NK-92 (cell line): ENCODE measurements around the gene WWOX.
"Not testable (repeated sequence)": the region's sequence is repeated elsewhere in the genome, so short reads cannot be mapped to it uniquely, and the experiment has no call there.

Source experiments
- DNase-seq: peaks from one replicate; lab custom pipeline; 2025; ENCODE audit not compliant: unreplicated experiment; lab: John Stamatoyannopoulos, UW

Gene WWOX

DNA sequence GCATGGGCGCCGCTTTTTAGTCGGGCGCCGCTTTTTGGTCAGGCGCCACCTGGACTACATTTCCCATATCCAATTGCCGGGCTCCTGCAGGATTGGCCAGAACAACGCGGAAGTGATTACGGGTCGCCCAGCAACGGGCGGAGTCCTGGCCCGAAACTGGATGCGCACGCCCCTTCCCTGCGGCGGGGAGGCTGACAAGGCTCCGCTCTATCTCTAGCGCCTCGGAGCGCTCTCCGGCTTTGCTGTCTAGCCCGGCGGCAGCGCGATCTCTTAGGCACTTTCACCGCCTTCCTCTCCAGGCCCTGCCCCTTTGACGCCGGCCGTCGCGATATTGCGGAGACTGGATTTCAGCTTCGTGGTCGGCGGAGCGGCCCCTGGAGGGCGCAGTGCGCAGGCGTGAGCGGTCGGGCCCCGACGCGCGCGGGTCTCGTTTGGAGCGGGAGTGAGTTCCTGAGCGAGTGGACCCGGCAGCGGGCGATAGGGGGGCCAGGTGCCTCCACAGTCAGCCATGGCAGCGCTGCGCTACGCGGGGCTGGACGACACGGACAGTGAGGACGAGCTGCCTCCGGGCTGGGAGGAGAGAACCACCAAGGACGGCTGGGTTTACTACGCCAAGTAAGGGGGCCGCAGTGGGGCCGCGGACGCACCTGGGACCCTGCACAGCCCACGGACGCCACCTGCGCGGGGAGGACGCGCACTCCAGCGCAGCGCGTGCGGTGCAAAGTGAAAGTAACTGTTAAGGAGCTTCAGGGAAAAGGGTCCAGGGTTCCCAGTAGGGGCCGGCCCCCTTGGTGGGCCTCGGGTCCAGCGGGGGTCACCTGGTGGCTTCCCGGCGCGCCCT is at the start of gene WWOX:
Gene WWOX, plus strand, starts transcription at position 384 of the 841 bp plus-strand sequence.
- peak; percentile 80 for DNase-seq

- DNase-seq: no peak
These were observed 48.6 kb upstream of the WWOX start for GRCh38 chr16:78050734-78051400.

DNA sequence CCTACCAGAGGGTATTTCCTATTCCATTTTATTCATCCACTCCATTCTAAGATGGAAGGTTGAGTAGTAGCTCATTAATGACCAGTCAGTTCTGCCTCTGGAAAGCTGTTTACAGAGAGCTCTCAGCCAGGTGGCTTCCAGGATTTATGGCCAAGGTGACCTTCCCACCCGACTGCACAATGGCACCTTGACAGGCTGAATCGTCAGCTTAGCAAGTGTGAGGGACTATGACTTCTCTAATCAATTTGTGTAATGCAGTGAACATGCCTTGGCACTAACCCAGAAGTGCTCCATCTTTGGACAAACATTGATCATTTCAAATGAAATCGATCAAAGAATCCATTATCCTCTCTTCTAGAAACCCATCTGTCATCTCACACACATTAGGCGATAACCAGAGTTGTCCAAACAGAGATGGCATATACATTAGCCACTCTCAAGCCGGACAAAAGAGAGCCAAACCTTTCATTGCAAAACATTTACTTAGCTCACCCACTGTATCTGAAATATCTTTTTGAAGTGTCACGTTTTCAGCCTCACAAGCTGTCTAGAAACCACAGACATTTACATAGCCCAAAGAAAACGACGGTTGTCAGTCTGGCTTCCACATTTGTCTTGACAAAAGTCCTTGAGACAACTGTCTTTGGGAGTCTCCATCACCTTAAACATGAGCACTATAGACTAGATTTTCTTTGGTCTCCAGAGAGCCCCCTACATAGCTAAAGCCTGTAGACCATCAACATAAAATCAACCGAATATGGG is 41.5 kb upstream of the WWOX start:
- DNase-seq: no peak

DNA sequence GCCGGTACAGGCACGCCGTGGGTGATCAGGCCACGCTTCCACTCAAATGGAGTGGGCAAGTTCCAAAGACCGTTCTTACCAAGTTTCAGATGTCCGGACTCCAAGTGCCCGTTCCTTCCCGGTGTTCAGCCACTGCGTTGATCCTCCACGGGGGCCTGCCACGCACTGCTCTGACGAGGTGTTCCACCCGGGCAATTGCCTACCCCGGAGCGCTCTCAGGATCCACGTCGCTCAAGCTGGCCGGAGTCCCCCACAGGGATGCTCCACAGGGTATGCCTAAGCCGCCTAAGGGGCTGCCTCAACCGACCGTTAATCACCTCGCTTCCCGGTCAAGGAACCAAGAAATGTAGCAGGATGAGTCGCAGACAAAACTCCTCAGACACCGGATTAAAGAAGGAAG is 39.6 kb upstream of the WWOX start:
- DNase-seq: not testable (repeated sequence)

DNA sequence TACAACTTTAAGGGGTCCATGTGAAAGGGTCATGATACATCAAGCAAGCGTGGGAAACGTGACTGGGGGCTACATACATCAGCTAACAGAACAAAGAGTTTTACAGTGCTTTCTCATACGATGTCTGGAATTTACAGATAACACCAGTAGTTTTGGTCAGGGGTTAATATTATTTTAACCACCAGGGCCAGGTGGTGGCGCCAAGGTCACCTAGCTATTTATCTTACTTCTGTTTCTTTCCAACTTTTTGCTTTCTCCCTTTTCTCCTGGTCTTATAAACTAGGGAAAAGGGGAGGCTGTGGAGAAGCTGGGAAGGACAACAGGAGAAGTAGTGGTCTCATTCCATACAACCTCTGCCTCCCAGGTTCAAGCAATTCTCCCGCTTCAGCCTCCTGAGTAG is 39.2 kb upstream of the WWOX start:
- DNase-seq: no peak

DNA sequence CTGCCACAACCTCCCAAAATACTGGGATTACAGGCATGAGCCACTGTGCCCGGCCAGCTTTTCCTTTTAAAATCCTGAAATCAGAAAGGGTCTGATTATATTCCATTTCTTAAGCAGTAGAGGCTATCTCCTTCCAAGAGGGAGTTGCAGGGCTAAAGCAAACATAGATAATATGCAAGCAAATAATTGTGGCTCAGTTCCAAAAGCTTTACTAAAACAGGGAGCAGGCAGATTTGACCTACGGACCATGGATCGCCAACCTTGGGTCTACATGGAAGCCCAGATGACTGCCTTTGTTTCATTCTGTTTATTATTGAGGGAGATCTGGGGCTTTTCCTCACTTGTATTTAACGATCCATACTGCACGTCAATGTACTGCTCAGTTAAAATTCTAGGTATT is 38.6 kb upstream of the WWOX start:
- DNase-seq: no peak

- DNase-seq: no peak
These were observed 34.1 kb upstream of the WWOX start for GRCh38 chr16:78065319-78065718.

- DNase-seq: no peak
These were observed 29.5 kb upstream of the WWOX start for GRCh38 chr16:78069913-78070312.

- no peak for DNase-seq
These were observed 27.2 kb upstream of the WWOX start for GRCh38 chr16:78072275-78072674.

- no peak for DNase-seq
These were observed 23.7 kb upstream of the WWOX start for GRCh38 chr16:78075800-78076199.

GRCh38 chr16:78081341-78081740 is 18.1 kb upstream of the WWOX start:
- no peak for DNase-seq

DNA sequence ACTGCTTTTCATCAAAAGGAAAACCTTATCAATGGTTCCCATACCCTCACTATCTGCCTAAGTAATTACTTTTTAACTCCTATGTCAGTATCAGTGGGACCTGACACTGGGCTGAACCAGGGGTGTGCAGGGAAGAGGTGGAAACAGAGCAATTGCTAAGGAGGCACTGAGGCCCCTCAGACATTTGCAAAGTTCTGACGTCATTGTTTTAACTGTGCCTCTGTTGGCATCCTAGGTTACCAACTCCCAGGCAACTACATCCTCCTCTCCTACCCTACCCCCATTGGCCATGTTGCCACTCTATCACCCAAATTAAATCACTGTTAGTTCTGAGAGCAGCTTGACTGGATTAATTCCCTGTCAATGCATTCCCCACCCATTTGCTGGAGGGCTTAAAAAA is 8.0 kb upstream of the WWOX start:
- DNase-seq: no peak

GRCh38 chr16:78092758-78093157 is 6.7 kb upstream of the WWOX start:
- no peak for DNase-seq

- DNase-seq: no peak
These were observed 5.3 kb upstream of the WWOX start for GRCh38 chr16:78094166-78094565.

DNA sequence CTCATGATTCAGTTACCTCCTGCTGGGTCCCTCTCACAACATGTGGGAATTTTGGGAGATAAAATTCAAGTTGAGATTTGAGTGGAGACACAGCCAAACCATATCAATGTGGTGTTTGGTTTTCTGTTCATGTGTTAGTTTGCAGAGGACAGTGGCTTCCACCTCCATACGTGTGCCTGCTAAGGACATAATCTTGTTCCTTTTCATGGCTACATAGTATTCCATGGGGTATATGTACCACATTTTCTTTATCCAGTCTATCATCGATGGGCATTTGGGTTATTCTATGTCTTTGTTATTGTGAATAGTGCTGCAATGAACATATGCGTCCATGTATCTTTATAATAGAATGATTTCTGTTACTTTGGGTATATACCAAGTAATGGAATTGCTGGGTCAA is 4.5 kb upstream of the WWOX start:
- DNase-seq: no peak

DNA sequence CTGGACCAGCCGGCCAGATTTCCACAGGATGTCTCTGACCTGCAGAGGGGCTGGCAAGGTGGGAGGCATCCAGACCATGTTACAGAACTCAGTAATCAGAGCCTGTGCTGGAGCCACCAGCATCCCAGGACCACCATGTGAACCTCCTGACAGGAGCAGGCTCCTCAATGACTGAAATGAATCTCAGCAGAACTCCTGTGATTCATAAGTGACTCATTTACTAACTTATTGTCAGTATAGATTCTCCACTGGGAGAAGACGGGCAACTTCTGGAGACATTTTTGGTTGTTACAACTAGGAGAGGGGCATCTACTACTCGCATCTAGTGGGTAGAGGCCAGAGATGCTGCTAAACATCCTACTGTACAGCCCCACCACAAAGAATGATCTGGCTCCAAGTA is 3.1 kb upstream of the WWOX start:
- DNase-seq: no peak

DNA sequence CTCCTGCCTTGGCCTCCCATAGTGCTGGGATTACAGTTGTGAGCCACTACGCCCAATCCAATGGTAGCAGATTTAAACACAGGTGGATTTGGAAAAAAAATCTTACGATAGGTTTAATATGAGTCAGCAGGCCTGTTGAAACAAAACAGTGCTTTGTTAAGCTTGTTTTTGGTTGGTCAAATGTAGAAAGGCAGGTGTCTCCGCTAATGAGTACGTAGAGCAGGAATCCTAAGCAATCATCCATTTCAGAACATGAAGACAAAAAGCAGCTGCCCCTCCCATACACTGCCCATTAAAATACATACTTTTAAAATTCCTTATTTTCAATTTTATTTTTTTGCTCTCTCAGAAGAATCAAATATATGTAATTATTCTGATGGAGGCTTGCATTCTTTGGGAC is 1.9 kb upstream of the WWOX start:
- no peak for DNase-seq

GRCh38 chr16:78098087-78098486 is 1.4 kb upstream of the WWOX start:
- no peak for DNase-seq

DNA sequence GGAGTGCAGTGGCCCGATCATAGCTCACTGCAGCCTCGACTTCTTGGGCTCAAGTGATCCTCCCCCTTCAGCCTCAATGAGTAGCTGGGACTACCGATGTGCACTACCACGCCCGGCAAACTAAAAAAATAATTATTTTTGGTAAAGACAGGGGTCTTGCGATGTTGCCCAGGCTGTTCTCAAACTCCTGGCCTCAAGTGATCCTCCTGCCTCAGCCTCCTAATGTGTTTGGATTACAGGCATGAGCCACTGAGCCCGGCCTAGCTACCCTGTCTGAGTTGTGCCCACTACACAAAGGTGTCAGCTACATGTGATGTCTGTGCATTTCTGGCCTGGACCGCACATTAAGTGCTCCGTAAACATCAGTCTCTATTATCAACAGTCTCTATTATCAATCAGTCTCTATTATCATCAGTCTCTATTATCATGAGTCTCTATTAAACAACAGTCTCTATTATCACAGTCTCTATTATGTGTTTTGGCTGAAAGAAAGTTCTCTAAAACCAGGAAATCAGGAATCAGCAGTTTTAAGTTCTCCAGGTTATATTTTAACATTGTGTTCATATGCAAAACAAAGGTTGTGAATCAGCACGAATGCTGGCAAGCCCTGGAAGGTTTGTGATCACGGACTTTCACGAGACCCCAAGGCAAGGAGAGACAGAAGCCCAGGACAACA is 721 bp upstream of the WWOX start:
- DNase-seq: no peak

DNA sequence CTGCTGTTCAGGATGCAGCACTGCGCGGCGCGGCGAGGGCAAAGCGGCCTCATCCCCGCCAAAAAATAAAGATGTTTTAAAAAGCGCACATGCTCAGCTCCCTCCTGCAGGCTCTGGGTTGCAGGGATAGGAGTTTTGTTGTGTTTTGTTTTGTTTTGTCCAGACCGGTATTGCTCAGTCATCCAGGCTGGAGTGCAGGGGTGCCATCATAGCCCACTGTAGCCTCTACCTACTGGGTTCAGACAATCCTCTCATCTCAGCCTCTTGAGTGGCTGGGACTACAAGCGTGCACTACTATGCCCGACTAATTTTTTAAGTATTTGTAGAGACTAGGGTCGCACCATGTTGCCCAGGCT is 636 bp downstream of the WWOX start:
- no peak for DNase-seq

- no peak for DNase-seq
These were observed 2.7 kb downstream of the WWOX start for GRCh38 chr16:78102122-78102660.
